A549 (cell line): Measurements from ENCODE around the gene ARPC1B.
"Not testable (repeated sequence)": the region's sequence is repeated elsewhere in the genome, so short reads cannot be mapped to it uniquely, and the experiment has no call there.

ENCODE experiments used
- HMGXB4 ChIP-seq: fragments of 250-450 bp; sonication (Bioruptor Pico); IDR thresholded peaks from 2 replicates; pipeline ENCODE4 v1.5.0; 2021; ENCODE audit warnings: mild to moderate bottlenecking, moderate library complexity, borderline replicate concordance
- REST ChIP-seq: fragments of 200-600 bp; sonication (generic); IDR thresholded peaks from 2 replicates; pipeline ENCODE4 v1.6.1; 2016; ENCODE audit warnings: antibody characterized with exemption, mild to moderate bottlenecking, moderate library complexity
- TF ChIP-seq, protein P1 (sequence below): fragments of >200 bp; sonication (Bioruptor Twin); formaldehyde crosslinking; IDR thresholded peaks from 3 replicates; pipeline ENCODE4 v1.5.1; 2016

- not testable (repeated sequence) for TF ChIP-seq HMGXB4 (CRISPR knock-in tag); REST
- TF ChIP-seq, protein P1, sequence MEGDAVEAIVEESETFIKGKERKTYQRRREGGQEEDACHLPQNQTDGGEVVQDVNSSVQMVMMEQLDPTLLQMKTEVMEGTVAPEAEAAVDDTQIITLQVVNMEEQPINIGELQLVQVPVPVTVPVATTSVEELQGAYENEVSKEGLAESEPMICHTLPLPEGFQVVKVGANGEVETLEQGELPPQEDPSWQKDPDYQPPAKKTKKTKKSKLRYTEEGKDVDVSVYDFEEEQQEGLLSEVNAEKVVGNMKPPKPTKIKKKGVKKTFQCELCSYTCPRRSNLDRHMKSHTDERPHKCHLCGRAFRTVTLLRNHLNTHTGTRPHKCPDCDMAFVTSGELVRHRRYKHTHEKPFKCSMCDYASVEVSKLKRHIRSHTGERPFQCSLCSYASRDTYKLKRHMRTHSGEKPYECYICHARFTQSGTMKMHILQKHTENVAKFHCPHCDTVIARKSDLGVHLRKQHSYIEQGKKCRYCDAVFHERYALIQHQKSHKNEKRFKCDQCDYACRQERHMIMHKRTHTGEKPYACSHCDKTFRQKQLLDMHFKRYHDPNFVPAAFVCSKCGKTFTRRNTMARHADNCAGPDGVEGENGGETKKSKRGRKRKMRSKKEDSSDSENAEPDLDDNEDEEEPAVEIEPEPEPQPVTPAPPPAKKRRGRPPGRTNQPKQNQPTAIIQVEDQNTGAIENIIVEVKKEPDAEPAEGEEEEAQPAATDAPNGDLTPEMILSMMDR = not testable (repeated sequence)
Measured at GRCh38 chr7:99350641-99351040, 23.9 kb upstream of the ARPC1B start.
